Neuron (in vitro differentiated cells): Measurements from ENCODE around the gene INPP5J.

Experiments used
- H2AFZ ChIP-seq: one replicate; pipeline ENCODE4 v1.6.1; 2013; ENCODE audit warnings: low read depth, mild to moderate bottlenecking, inconsistent platforms, low read length, moderate library complexity
- H3K27me3 ChIP-seq: one replicate; pipeline ENCODE4 v1.6.1; 2013; ENCODE audit warnings: low read length; ENCODE audit not compliant: insufficient read depth
- H3K36me3 ChIP-seq: one replicate; pipeline ENCODE4 v1.6.1; 2013; ENCODE audit warnings: low read length; ENCODE audit not compliant: insufficient read depth
- H3K4me1 ChIP-seq: one replicate; pipeline ENCODE4 v1.6.1; 2013; ENCODE audit warnings: low read length; ENCODE audit not compliant: insufficient read depth
- H3K4me3 ChIP-seq: 2 replicates; pipeline ENCODE4 v1.5.1; 2013; ENCODE audit warnings: mild to moderate bottlenecking, low read length, moderate library complexity
- H3K9me3 ChIP-seq: one replicate; pipeline ENCODE4 v1.6.1; 2013; ENCODE audit warnings: low read length

INPP5J gene

GRCh38 chr22:31141551-31141950, 18.8 kb downstream of the INPP5J start:
- no peaks in the 10 kb centered on the region for H3K27me3 ChIP-seq
- no peak overlapping the region for H2AFZ ChIP-seq
- no peak overlapping the region for H3K4me3 ChIP-seq
- H3K4me1 ChIP-seq = peaks cover 10% of the 10 kb centered on the region
- no peaks in the 10 kb centered on the region for H3K36me3 ChIP-seq
- H3K9me3 ChIP-seq = no peaks in the 10 kb centered on the region

- Histone ChIP-seq H3K4me3 (no peak overlapping the region), H3K9me3 (no peaks in the 10 kb centered on the region), H2AFZ (no peak overlapping the region), H3K36me3 (no peaks in the 10 kb centered on the region), H3K4me1 (peaks cover 10% of the 10 kb centered on the region), H3K27me3 (no peaks in the 10 kb centered on the region)
Observed at GRCh38 chr22:31142285-31142684, 19.5 kb downstream of the INPP5J start.

- H2AFZ ChIP-seq = no peak overlapping the region
- no peaks in the 10 kb centered on the region for H3K36me3 ChIP-seq
- no peak overlapping the region for H3K4me3 ChIP-seq
- H3K27me3 ChIP-seq = no peaks in the 10 kb centered on the region
- H3K4me1 ChIP-seq = peaks cover 10% of the 10 kb centered on the region
- H3K9me3 ChIP-seq = no peaks in the 10 kb centered on the region
Observed at GRCh38 chr22:31143038-31143437, 20.3 kb downstream of the INPP5J start.

GRCh38 chr22:31143537-31143936, 20.8 kb downstream of the INPP5J start:
- H3K9me3 ChIP-seq = no peaks in the 10 kb centered on the region
- H3K4me3 ChIP-seq = no peak overlapping the region
- peaks cover 10% of the 10 kb centered on the region for H3K4me1 ChIP-seq
- H2AFZ ChIP-seq = no peak overlapping the region
- H3K36me3 ChIP-seq = no peaks in the 10 kb centered on the region
- no peaks in the 10 kb centered on the region for H3K27me3 ChIP-seq

- H3K36me3 ChIP-seq = no peaks in the 10 kb centered on the region
- no peak overlapping the region for H2AFZ ChIP-seq
- H3K9me3 ChIP-seq = no peaks in the 10 kb centered on the region
- no peak overlapping the region for H3K4me3 ChIP-seq
- peaks cover 10% of the 10 kb centered on the region for H3K4me1 ChIP-seq
- H3K27me3 ChIP-seq = no peaks in the 10 kb centered on the region
Observed at GRCh38 chr22:31144223-31144622, 21.5 kb downstream of the INPP5J start.

- Histone ChIP-seq H3K9me3 (no peaks in the 10 kb centered on the region), H2AFZ (no peak overlapping the region), H3K4me3 (no peak overlapping the region), H3K27me3 (peaks cover 9% of the 10 kb centered on the region), H3K4me1 (no peaks in the 10 kb centered on the region), H3K36me3 (no peaks in the 10 kb centered on the region)
Observed at GRCh38 chr22:31148488-31148887, 25.7 kb downstream of the INPP5J start.

- Histone ChIP-seq H3K4me3 (no peak overlapping the region), H3K9me3 (no peaks in the 10 kb centered on the region), H3K4me1 (no peaks in the 10 kb centered on the region), H3K36me3 (no peaks in the 10 kb centered on the region), H2AFZ (no peak overlapping the region), H3K27me3 (peaks cover 12% of the 10 kb centered on the region)
Observed at GRCh38 chr22:31148953-31149627, 26.3 kb downstream of the INPP5J start.

- H3K27me3 ChIP-seq = peaks cover 12% of the 10 kb centered on the region
- H3K36me3 ChIP-seq = no peaks in the 10 kb centered on the region
- no peak overlapping the region for H2AFZ ChIP-seq
- H3K4me1 ChIP-seq = no peaks in the 10 kb centered on the region
- H3K9me3 ChIP-seq = no peaks in the 10 kb centered on the region
- H3K4me3 ChIP-seq = no peak overlapping the region
Observed at GRCh38 chr22:31150615-31151014, 27.8 kb downstream of the INPP5J start.

GRCh38 chr22:31151872-31152271, 29.1 kb downstream of the INPP5J start:
- Histone ChIP-seq H3K36me3 (no peaks in the 10 kb centered on the region), H2AFZ (no peak overlapping the region), H3K4me3 (no peak overlapping the region), H3K4me1 (no peaks in the 10 kb centered on the region), H3K27me3 (peaks cover 24% of the 10 kb centered on the region), H3K9me3 (no peaks in the 10 kb centered on the region)

GRCh38 chr22:31153357-31153756, 30.6 kb downstream of the INPP5J start:
- Histone ChIP-seq H2AFZ (no peak overlapping the region), H3K9me3 (no peaks in the 10 kb centered on the region), H3K4me1 (no peaks in the 10 kb centered on the region), H3K36me3 (no peaks in the 10 kb centered on the region), H3K4me3 (no peak overlapping the region), H3K27me3 (peaks cover 31% of the 10 kb centered on the region)

GRCh38 chr22:31154975-31155374, 32.2 kb downstream of the INPP5J start:
- H2AFZ ChIP-seq = no peak overlapping the region
- no peak overlapping the region for H3K4me3 ChIP-seq
- no peaks in the 10 kb centered on the region for H3K36me3 ChIP-seq
- peaks cover 31% of the 10 kb centered on the region for H3K27me3 ChIP-seq
- H3K9me3 ChIP-seq = no peaks in the 10 kb centered on the region
- no peaks in the 10 kb centered on the region for H3K4me1 ChIP-seq

GRCh38 chr22:31155422-31155821, 32.7 kb downstream of the INPP5J start:
- Histone ChIP-seq H3K4me3 (no peak overlapping the region), H2AFZ (no peak overlapping the region)

GRCh38 chr22:31160328-31160978, 37.7 kb downstream of the INPP5J start:
- Histone ChIP-seq H2AFZ (peak overlapping the region; percentile 85), H3K27me3 (peaks cover 19% of the 10 kb centered on the region), H3K4me1 (peaks cover 13% of the 10 kb centered on the region), H3K4me3 (peak overlapping the region; percentile 98), H3K9me3 (no peaks in the 10 kb centered on the region), H3K36me3 (peaks cover 7% of the 10 kb centered on the region)

More at GRCh38 chr22:31155422-31155821, 32.7 kb downstream of the INPP5J start:
- Histone ChIP-seq H3K27me3 (peaks cover 31% of the 10 kb centered on the region), H3K36me3 (no peaks in the 10 kb centered on the region), H3K4me1 (no peaks in the 10 kb centered on the region), H3K9me3 (no peaks in the 10 kb centered on the region)
